ENCODE results near the gene RHOJ.

- TF ChIP-seq CTCF (IDR thresholded peaks at IDR 0.05) (no peak), POLR2A (IDR thresholded peaks at IDR 0.05) (no peak)
Measured at GRCh38 chr14:63237791-63238190, 33.5 kb downstream of the RHOJ start.
